NB4 (cell line): ENCODE measurements around the gene NRBF2.
"Not testable (repeated sequence)": the region's sequence is repeated elsewhere in the genome, so short reads cannot be mapped to it uniquely, and the experiment has no call there.

Experiments used
- CTCF ChIP-seq: IDR thresholded peaks from one replicate; pipeline ENCODE4 v1.5.1; 2012; ENCODE audit warnings: low read depth, low read length
- MAX ChIP-seq: IDR thresholded peaks from 2 replicates; pipeline ENCODE4 v1.6.1; 2011; ENCODE audit warnings: low read depth, low read length
- MYC ChIP-seq: IDR thresholded peaks from 2 replicates; pipeline ENCODE4 v1.6.1; 2011; ENCODE audit warnings: low read depth, low read length
- POLR2A ChIP-seq: IDR thresholded peaks from 2 replicates; pipeline ENCODE4 v1.6.1; 2011; ENCODE audit warnings: mild to moderate bottlenecking; ENCODE audit not compliant: insufficient read length; ENCODE audit errors: extremely low read depth

GRCh38 chr10:63153868-63154545, 20.9 kb downstream of the NRBF2 start:
- not testable (repeated sequence) for TF ChIP-seq CTCF, POLR2A, MAX, MYC
